ENCODE results near the gene BRD9. TPM values are rescaled to one million over a fixed set of nuclear protein-coding genes. Genes with fewer than 3 reads are reported as not detected.

BRD9 gene
- total RNA-seq, 1 donor from 2014 or later = 104 TPM

GRCh38 chr5:868428-869135 is 24.0 kb downstream of the BRD9 start:
- Mint-ChIP-seq H3K27me3 (ENCODE audit: unreplicated experiment) (no peaks in the 10 kb centered on the region), H3K4me1 (ENCODE audit: low read depth, unreplicated experiment) (peaks cover under 1% of the 10 kb centered on the region), H3K27ac (ENCODE audit: unreplicated experiment) (no peak overlapping the region), H3K9me3 (ENCODE audit: unreplicated experiment) (peaks cover 4% of the 10 kb centered on the region), H3K36me3 (ENCODE audit: unreplicated experiment) (peaks cover 5% of the 10 kb centered on the region), H3K4me3 (ENCODE audit: unreplicated experiment) (no peak overlapping the region)
- TF ChIP-seq CTCF (IDR thresholded peaks at IDR 0.05; ENCODE audit: partially characterized antibody, unreplicated experiment) = no peak
- no peak for DNase-seq

GRCh38 chr5:867300-867870 is 25.2 kb downstream of the BRD9 start:
- DNase-seq = no peak
- H3K4me1 Mint-ChIP-seq (ENCODE audit: low read depth, unreplicated experiment) = peaks cover 3% of the 10 kb centered on the region
- H3K4me3 Mint-ChIP-seq (ENCODE audit: unreplicated experiment) = no peak overlapping the region
- no peak overlapping the region for H3K27ac Mint-ChIP-seq (ENCODE audit: unreplicated experiment)
- H3K36me3 Mint-ChIP-seq (ENCODE audit: unreplicated experiment) = peaks cover 5% of the 10 kb centered on the region
- peaks cover 4% of the 10 kb centered on the region for H3K9me3 Mint-ChIP-seq (ENCODE audit: unreplicated experiment)
- no peaks in the 10 kb centered on the region for H3K27me3 Mint-ChIP-seq (ENCODE audit: unreplicated experiment)
- peak; percentile 11 for TF ChIP-seq CTCF (IDR thresholded peaks at IDR 0.05; ENCODE audit: partially characterized antibody, unreplicated experiment)

GRCh38 chr5:865771-866170 is 26.8 kb downstream of the BRD9 start:
- Mint-ChIP-seq H3K27ac (ENCODE audit: unreplicated experiment) (no peak overlapping the region), H3K27me3 (ENCODE audit: unreplicated experiment) (no peaks in the 10 kb centered on the region), H3K4me1 (ENCODE audit: low read depth, unreplicated experiment) (peaks cover 3% of the 10 kb centered on the region), H3K9me3 (ENCODE audit: unreplicated experiment) (peaks cover 6% of the 10 kb centered on the region), H3K36me3 (ENCODE audit: unreplicated experiment) (peaks cover 5% of the 10 kb centered on the region), H3K4me3 (ENCODE audit: unreplicated experiment) (no peak overlapping the region)
- no peak for DNase-seq
- no peak for TF ChIP-seq CTCF (IDR thresholded peaks at IDR 0.05; ENCODE audit: partially characterized antibody, unreplicated experiment)

- peaks cover 3% of the 10 kb centered on the region for H3K4me1 Mint-ChIP-seq (ENCODE audit: low read depth, unreplicated experiment)
- peaks cover 5% of the 10 kb centered on the region for H3K36me3 Mint-ChIP-seq (ENCODE audit: unreplicated experiment)
- H3K27ac Mint-ChIP-seq (ENCODE audit: unreplicated experiment) = no peak overlapping the region
- DNase-seq = no peak
- H3K4me3 Mint-ChIP-seq (ENCODE audit: unreplicated experiment) = no peak overlapping the region
- peaks cover 8% of the 10 kb centered on the region for H3K9me3 Mint-ChIP-seq (ENCODE audit: unreplicated experiment)
- TF ChIP-seq CTCF (IDR thresholded peaks at IDR 0.05; ENCODE audit: partially characterized antibody, unreplicated experiment) = no peak
- no peaks in the 10 kb centered on the region for H3K27me3 Mint-ChIP-seq (ENCODE audit: unreplicated experiment)
These were observed 27.5 kb downstream of the BRD9 start for GRCh38 chr5:865168-865521.

GRCh38 chr5:864492-865167 is 28.0 kb downstream of the BRD9 start:
- no peak overlapping the region for H3K27ac Mint-ChIP-seq (ENCODE audit: unreplicated experiment)
- TF ChIP-seq CTCF (IDR thresholded peaks at IDR 0.05; ENCODE audit: partially characterized antibody, unreplicated experiment) = no peak
- peaks cover 3% of the 10 kb centered on the region for H3K4me1 Mint-ChIP-seq (ENCODE audit: low read depth, unreplicated experiment)
- no peak overlapping the region for H3K4me3 Mint-ChIP-seq (ENCODE audit: unreplicated experiment)
- no peaks in the 10 kb centered on the region for H3K27me3 Mint-ChIP-seq (ENCODE audit: unreplicated experiment)
- DNase-seq = no peak
- H3K36me3 Mint-ChIP-seq (ENCODE audit: unreplicated experiment) = peaks cover 3% of the 10 kb centered on the region
- H3K9me3 Mint-ChIP-seq (ENCODE audit: unreplicated experiment) = peaks cover 8% of the 10 kb centered on the region
